NCI-H524 (cell line): ENCODE measurements around the gene E2F3.

Source experiments
- DNase-seq, 2 experiments: peaks; one replicate each; lab custom pipeline; 2025; lab: John Stamatoyannopoulos, UW

E2F3 gene

DNA sequence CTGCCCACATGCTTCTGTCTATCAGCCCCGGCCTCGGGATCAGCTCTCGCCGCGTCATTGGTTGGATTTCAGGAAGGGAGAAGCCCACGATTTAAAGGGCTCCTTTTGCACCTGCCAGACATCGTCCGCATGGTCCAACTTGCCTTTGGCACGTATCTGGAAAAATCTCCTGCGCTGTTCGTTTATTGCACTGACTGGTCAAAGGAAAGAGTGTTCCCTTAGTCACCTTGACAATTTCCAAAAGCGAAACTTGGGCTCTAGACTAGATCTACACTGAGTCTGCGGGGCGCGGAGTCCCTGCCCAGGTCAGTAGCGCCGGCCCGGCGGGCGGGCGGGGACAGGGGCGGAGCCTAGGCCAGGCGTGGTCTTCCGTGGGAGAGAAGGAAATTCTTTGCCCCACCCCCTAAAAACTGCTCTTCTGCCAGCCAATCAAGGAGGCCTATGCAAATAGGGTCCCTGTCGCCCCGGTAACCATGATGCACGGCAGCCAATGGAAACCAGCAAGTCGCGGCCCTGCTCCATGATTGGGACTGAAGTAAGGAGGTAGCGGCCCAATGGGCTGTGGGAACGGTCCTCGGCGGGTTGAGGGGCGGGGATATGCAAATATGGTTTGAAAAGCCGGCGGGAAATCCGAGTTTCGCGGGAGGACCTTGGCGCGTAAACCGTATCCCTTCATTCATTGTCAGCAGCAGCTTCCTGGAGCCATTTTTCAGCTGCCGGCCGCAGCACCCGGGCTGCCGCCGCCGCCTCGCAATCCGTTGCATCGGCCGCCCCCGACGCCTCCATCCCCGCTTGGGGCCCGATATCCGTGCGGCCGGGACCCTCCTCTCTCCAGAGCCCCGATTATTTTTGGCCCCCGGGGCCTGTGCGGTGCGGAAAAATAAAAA is at the start of gene E2F3:
Gene E2F3, plus strand, starts transcription at position 675 of the 887 bp plus-strand sequence. CDS start 354 bp downstream, outside the sequence.
- peak; percentile 98 to 100 for DNase-seq

- no peak for DNase-seq
Observed at GRCh38 chr6:20352346-20352745, 49.3 kb upstream of the E2F3 start.

- DNase-seq: no peak
Observed at GRCh38 chr6:20353134-20353533, 48.5 kb upstream of the E2F3 start.

DNA sequence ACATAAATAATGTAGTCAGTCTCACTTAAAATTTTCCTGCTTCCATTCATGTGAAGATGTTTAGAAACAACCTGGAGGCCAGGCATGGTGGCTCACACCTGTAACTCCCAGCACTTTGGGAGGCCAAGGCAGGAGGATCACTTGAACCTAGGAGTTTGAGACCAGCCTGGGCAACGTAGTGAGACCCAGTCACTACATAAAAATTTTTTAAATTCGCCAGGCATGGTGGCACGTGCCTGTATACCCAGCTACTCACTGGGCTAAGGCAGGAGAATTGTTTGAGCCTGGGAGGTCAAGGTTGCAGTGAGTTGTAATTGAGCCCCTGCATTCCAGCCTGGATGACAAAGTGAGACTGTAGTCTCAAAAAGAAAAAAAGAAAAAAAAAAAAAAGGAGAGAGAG is 47.3 kb upstream of the E2F3 start:
- no peak for DNase-seq

- DNase-seq: no peak
Observed at GRCh38 chr6:20360471-20361119, 41.1 kb upstream of the E2F3 start.

DNA sequence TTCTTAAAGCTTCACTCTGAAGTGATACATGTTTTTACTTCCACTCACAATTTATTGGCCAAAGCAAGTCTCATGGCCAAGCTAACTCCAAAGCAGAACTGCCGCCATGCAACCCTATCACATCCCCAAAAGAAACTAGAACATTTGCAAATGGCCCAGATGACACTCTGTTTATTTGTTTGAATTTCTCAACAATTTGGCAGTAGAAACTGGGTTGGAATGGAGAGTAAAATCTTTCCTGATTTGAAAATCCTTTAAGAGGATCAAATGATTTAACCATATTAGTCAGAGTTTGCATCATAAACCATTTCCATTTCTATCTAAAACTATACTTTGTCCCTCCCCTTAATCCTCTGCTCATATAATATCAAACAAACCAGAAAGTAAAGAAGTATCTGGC is 39.1 kb upstream of the E2F3 start:
- no peak for DNase-seq

DNA sequence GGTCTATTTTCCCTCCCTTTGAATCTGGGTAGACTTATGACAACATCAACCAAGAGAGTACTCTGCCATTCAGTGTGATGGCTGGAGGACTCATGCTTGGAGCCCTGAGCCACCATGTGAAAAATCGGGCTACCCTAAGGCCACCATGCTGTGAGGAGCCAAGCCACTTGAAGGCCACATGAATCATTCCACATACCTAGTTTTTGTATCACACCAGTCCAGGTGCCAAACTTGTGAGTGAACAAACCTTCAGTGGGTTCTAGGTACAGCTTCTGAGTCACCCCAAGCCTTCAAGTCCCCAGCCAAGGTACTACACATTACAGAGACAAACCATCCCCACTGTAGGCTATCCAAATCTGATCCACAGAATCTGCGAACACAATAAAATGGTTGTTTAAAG is 37.4 kb upstream of the E2F3 start:
- DNase-seq: no peak

- no peak for DNase-seq
Observed at GRCh38 chr6:20365456-20365855, 36.2 kb upstream of the E2F3 start.

DNA sequence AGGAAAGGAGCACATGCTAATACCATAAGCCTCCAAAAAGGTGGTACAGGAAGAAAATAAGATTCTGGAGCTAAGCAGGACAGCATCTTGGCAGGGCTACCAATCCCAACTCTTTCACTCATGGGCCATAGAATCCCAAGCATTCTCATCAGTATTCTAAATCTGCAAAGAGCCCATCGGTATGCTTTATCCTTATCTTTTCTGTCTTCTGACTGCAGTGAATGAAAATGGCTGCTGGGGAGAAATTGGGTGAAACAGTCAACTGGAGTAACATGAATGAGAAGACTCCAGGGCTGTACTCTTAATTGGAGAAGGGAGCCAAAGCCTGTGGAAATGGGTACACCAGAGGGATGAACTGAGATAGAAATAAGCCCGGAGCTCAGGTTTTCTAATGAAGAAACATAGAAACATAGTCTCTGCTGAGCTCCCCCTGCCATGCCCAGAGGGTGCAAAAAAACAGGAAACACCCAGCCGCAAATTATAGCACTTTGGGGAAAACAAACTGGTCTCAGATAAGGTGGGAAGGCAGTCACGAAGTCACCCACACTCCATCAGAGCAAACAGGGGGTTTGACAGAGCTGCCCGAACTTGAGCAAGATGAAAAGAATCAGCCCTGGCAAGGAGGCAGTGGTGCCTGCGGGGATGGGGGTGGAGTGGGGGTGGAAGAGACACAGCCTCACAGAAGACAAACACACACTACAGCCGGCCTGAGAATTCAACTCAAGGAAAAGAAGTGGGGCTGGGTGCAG is 35.4 kb upstream of the E2F3 start:
- DNase-seq: no peak

- DNase-seq: no peak
Observed at GRCh38 chr6:20367743-20368485, 33.8 kb upstream of the E2F3 start.

DNA sequence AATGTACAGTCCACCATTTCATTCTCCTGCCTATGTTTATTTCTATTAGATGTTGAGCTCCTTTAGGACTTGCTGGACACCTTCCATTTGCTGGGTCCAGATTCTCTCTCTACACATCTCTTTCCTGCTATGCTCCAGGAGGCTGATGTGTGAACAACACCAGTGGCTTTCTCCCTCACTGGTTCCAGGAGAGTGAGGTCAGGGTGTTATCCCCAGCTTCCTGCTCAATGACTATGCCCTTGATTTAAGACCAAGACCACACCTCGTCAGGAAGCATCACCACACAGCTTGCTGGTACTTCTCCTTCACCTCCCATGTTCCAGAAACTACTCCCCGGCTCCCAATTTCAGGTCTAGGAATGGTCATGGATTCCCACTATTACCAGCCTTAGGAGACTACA is 31.3 kb upstream of the E2F3 start:
- DNase-seq: no peak

DNA sequence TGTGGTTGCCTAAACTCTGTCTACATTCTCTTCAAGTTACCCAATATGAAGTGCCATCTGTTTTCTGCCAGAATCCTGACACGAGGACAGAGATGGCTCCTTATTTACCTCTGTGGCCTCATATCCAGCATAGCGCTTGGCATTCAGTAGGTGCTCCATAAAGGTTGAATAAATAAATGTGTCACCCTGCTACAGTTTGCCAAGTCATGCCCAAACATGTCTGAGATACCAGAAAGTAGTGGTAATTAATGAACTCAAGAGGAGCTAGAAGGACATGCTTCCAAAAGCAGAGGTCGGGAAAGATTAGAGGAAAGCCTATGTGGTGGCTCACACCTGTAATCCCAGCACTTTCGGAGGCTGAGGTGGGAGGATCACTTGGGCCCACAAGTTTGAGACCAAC is 30.9 kb upstream of the E2F3 start:
- DNase-seq: no peak

DNA sequence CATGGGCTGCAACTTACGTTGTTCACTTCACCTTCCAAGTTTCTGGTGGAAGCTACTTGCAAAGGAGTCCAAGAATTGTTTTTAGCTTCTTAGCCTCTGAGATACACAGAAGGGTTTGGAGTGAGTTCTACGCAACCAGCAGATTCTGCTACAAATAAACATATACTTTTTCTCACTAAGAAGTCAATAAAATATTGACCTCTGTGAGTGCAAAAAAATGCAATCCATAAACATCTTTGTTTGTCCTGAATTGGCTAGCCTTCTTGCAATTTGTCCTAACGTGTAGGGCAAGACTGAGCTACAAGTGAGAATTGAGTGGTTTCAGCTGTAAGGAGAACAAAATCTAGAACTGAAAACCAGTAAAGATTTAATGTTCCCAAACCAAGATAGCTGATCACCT is 26.2 kb upstream of the E2F3 start:
- DNase-seq: no peak

GRCh38 chr6:20377623-20378265 is 23.9 kb upstream of the E2F3 start:
- DNase-seq: peak in 1 of 2 experiments; percentile 55

- no peak for DNase-seq
Observed at GRCh38 chr6:20379231-20379630, 22.4 kb upstream of the E2F3 start.

DNA sequence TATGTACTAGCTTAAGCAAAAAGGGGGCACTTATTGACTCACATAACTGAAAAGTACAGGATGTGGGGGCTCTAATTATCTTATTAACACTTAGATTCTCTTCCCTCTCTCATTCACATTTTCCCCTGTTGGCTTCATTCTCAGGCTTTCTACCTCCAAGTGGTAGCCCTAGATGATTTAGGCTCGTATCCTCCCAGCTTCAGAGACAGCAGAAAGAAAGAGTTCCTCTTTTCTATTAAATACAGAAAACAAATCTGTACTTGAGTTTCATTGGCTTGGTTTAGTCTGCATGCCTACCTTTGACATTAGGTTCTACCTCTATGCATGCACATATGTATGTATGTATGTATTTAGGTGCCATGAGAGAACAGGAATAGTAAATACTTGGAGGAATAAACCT is 15.5 kb upstream of the E2F3 start:
- DNase-seq: no peak

- no peak for DNase-seq
Observed at GRCh38 chr6:20389066-20389465, 12.6 kb upstream of the E2F3 start.

GRCh38 chr6:20393297-20393696 is 8.4 kb upstream of the E2F3 start:
- no peak for DNase-seq

GRCh38 chr6:20399518-20399917 is 2.2 kb upstream of the E2F3 start:
- no peak for DNase-seq

- peak; percentile 78 to 80 for DNase-seq
Observed at GRCh38 chr6:20400456-20401204, 1.0 kb upstream of the E2F3 start.

DNA sequence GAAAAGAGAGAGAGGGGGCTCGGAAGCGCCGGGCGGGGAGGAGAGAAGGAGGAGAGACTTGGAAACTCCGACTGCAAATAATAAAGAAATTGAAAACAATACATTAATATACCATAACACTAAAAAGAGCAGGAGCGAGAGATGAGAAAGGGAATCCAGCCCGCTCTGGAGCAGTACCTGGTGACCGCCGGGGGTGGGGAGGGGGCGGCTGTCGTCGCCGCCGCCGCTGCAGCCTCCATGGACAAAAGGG is 338 bp downstream of the E2F3 start:
- no peak for DNase-seq
